Measurements from ENCODE around the gene KIF1A. TPM values are rescaled to one million over a fixed set of nuclear protein-coding genes. Genes with fewer than 3 reads are reported as not detected.
A peak's percentile ranks its signal among the peaks of the same experiment; 100 is the strongest.

KIF1A gene
- total and polyA plus RNA-seq, 4 experiments from 2014 or later, result not detected

GRCh38 chr2:240818293-240819125 lies 1.5 kb downstream of the KIF1A start:
- Histone ChIP-seq H3K27ac (ENCODE audit: low read depth, low read length) (no peak overlapping the region), H3K36me3 (ENCODE audit: insufficient read depth, low read length) (no peaks in the 10 kb centered on the region), H3K4me1 (ENCODE audit: insufficient read depth, low read length) (peaks cover 8% of the 10 kb centered on the region), H3K27me3 (ENCODE audit: insufficient read depth, low read length) (peaks cover 19% of the 10 kb centered on the region), H3K4me3 (ENCODE audit: low read length in 2 of 2) (no peak overlapping the region), H3K9me3 (ENCODE audit: control insufficient read depth in 1 of 2, low read length in 2 of 2) (no peaks in the 10 kb centered on the region)
- ChIA-PET CTCF (ENCODE audit: partially characterized antibody) (no interaction called here), POLR2A (ENCODE audit: partially characterized antibody) (no interaction called here)
- peaks cover 0 to 12% (median 8%) of the 10 kb centered on the region in 8 donors for H3K9me3 Mint-ChIP-seq
- H3K27me3 Mint-ChIP-seq, result peaks cover 30 to 38% of the 10 kb centered on the region in 2 donors
- no peak overlapping the region for H3K27ac Mint-ChIP-seq
- no peak for DNase-seq
- peak overlapping the region in 5 of 8 donors; percentile 9 to 74 (median 63) for H3K4me3 Mint-ChIP-seq
- intact Hi-C loops (cut with micrococcal nuclease), result no loop called here
- H3K36me3 Mint-ChIP-seq, result peaks cover 0 to 7% of the 10 kb centered on the region in 2 donors
- H3K4me1 Mint-ChIP-seq, result peaks cover 7 to 16% (median 9%) of the 10 kb centered on the region in 4 donors

GRCh38 chr2:240817496-240818292 lies 2.3 kb downstream of the KIF1A start:
- Mint-ChIP-seq H3K9me3 (peaks cover 0 to 9% (median 5%) of the 10 kb centered on the region in 8 donors), H3K4me3 (peak overlapping the region in 1 of 8 donors; percentile 15), H3K4me1 (peaks cover 7 to 16% (median 9%) of the 10 kb centered on the region in 4 donors), H3K27me3 (peaks cover 24 to 31% of the 10 kb centered on the region in 2 donors), H3K36me3 (peaks cover 0 to 7% of the 10 kb centered on the region in 2 donors), H3K27ac (no peak overlapping the region)
- peaks cover 8% of the 10 kb centered on the region for H3K4me1 ChIP-seq (ENCODE audit: insufficient read depth, low read length)
- peaks cover 12% of the 10 kb centered on the region for H3K27me3 ChIP-seq (ENCODE audit: insufficient read depth, low read length)
- intact Hi-C loops (cut with micrococcal nuclease), result no loop called here
- CTCF ChIA-PET (ENCODE audit: partially characterized antibody), result no interaction called here
- no peak overlapping the region for H3K27ac ChIP-seq (ENCODE audit: low read depth, low read length)
- no peak overlapping the region for H3K4me3 ChIP-seq (ENCODE audit: low read length in 2 of 2)
- no peaks in the 10 kb centered on the region for H3K36me3 ChIP-seq (ENCODE audit: insufficient read depth, low read length)
- POLR2A ChIA-PET (ENCODE audit: partially characterized antibody), result no interaction called here
- no peak for DNase-seq
- no peaks in the 10 kb centered on the region for H3K9me3 ChIP-seq (ENCODE audit: control insufficient read depth in 1 of 2, low read length in 2 of 2)

- Mint-ChIP-seq H3K4me3 (no peak overlapping the region), H3K4me1 (peaks cover 6 to 12% (median 9%) of the 10 kb centered on the region in 4 donors), H3K27ac (no peak overlapping the region), H3K27me3 (peaks cover 17 to 23% of the 10 kb centered on the region in 2 donors), H3K36me3 (peaks cover 0 to 7% of the 10 kb centered on the region in 2 donors), H3K9me3 (peaks cover 0 to 12% (median 5%) of the 10 kb centered on the region in 8 donors)
- no peaks in the 10 kb centered on the region for H3K36me3 ChIP-seq (ENCODE audit: insufficient read depth, low read length)
- H3K27ac ChIP-seq (ENCODE audit: low read depth, low read length), result no peak overlapping the region
- intact Hi-C loops (cut with micrococcal nuclease), result no loop called here
- H3K4me3 ChIP-seq (ENCODE audit: low read length in 2 of 2), result no peak overlapping the region
- ChIA-PET CTCF (ENCODE audit: partially characterized antibody) (no interaction called here), POLR2A (ENCODE audit: partially characterized antibody) (no interaction called here)
- no peaks in the 10 kb centered on the region for H3K9me3 ChIP-seq (ENCODE audit: control insufficient read depth in 1 of 2, low read length in 2 of 2)
- peaks cover 8% of the 10 kb centered on the region for H3K27me3 ChIP-seq (ENCODE audit: insufficient read depth, low read length)
- peaks cover 8% of the 10 kb centered on the region for H3K4me1 ChIP-seq (ENCODE audit: insufficient read depth, low read length)
- DNase-seq, result peak in 1 of 5 donors; percentile 38
These were observed 3.2 kb downstream of the KIF1A start for GRCh38 chr2:240816584-240817495.

GRCh38 chr2:240815761-240816583 lies 4.0 kb downstream of the KIF1A start:
- Histone ChIP-seq H3K4me1 (ENCODE audit: insufficient read depth, low read length) (peaks cover 3% of the 10 kb centered on the region), H3K27ac (ENCODE audit: low read depth, low read length) (no peak overlapping the region), H3K36me3 (ENCODE audit: insufficient read depth, low read length) (no peaks in the 10 kb centered on the region), H3K4me3 (ENCODE audit: low read length in 2 of 2) (no peak overlapping the region), H3K9me3 (ENCODE audit: control insufficient read depth in 1 of 2, low read length in 2 of 2) (no peaks in the 10 kb centered on the region), H3K27me3 (ENCODE audit: insufficient read depth, low read length) (peaks cover 2% of the 10 kb centered on the region)
- Mint-ChIP-seq H3K36me3 (peaks cover 0 to 7% of the 10 kb centered on the region in 2 donors), H3K27me3 (peaks cover 12 to 18% of the 10 kb centered on the region in 2 donors), H3K9me3 (peaks cover 0 to 12% (median 5%) of the 10 kb centered on the region in 8 donors), H3K4me3 (peak overlapping the region in 2 of 8 donors; percentile 4 to 31), H3K27ac (no peak overlapping the region), H3K4me1 (peaks cover 2 to 6% (median 3%) of the 10 kb centered on the region in 4 donors)
- CTCF ChIA-PET (ENCODE audit: partially characterized antibody), result no interaction called here
- intact Hi-C loops (cut with micrococcal nuclease), result no loop called here
- DNase-seq, result no peak
- POLR2A ChIA-PET (ENCODE audit: partially characterized antibody), result no interaction called here

DNA sequence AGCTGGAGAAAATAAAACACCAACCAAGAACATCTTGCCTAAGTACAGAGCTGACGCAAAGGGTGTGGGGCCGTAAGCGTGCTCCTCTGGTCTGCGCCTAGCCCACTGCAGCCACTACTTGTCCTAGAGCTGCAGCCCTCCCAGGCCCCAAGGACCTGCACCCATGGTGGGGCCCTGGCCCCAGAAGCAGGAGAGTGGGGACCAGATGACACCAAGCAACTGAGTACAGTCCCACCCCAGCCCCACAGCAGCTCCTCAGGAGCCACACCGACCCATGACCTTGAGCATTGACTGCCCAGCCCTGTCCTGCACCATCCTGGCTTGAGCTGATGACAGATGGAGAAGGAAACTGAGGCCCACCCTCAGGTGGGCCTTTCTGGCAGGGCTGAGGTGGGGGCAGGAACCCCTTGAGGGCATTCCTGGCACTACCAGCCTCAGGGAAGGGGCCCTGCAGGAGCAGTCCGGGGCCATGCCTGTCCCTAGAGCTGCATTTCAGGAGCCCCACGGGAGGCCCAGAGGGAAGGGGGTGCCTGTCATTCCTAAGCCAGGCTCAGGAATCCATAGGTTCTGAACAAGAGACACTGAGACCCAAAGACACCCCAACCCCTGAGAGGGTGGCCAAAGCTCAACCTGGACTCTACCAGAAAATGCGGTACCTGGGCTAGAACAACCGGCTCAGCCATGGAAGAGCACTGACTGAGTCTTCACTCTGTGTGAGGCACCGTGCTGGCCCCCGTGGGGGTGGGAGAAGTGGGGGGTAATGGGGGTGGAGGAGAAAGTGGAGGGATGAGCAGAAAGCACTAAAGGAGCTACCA lies 4.9 kb downstream of the KIF1A start:
- peaks cover 0 to 7% of the 10 kb centered on the region in 2 donors for H3K36me3 Mint-ChIP-seq
- ChIA-PET POLR2A (ENCODE audit: partially characterized antibody) (no interaction called here), CTCF (ENCODE audit: partially characterized antibody) (no interaction called here)
- Histone ChIP-seq H3K4me1 (ENCODE audit: insufficient read depth, low read length) (no peaks in the 10 kb centered on the region), H3K9me3 (ENCODE audit: control insufficient read depth in 1 of 2, low read length in 2 of 2) (no peaks in the 10 kb centered on the region), H3K4me3 (ENCODE audit: low read length in 2 of 2) (no peak overlapping the region), H3K27me3 (ENCODE audit: insufficient read depth, low read length) (no peaks in the 10 kb centered on the region), H3K36me3 (ENCODE audit: insufficient read depth, low read length) (no peaks in the 10 kb centered on the region), H3K27ac (ENCODE audit: low read depth, low read length) (no peak overlapping the region)
- no peak for DNase-seq
- peaks cover 12 to 16% of the 10 kb centered on the region in 2 donors for H3K27me3 Mint-ChIP-seq
- peaks cover 0 to 12% (median 5%) of the 10 kb centered on the region in 8 donors for H3K9me3 Mint-ChIP-seq
- no peak overlapping the region for H3K27ac Mint-ChIP-seq
- intact Hi-C loops (cut with micrococcal nuclease), result no loop called here
- H3K4me1 Mint-ChIP-seq, result peaks cover 0 to 6% (median 2%) of the 10 kb centered on the region in 4 donors
- no peak overlapping the region for H3K4me3 Mint-ChIP-seq

GRCh38 chr2:240814280-240814679 lies 5.7 kb downstream of the KIF1A start:
- intact Hi-C loops (cut with micrococcal nuclease), result no loop called here
- ChIA-PET CTCF (ENCODE audit: partially characterized antibody) (no interaction called here), POLR2A (ENCODE audit: partially characterized antibody) (no interaction called here)
- Mint-ChIP-seq H3K27ac (no peak overlapping the region), H3K4me1 (peaks cover 0 to 6% (median 2%) of the 10 kb centered on the region in 4 donors), H3K4me3 (no peak overlapping the region), H3K36me3 (peaks cover 0 to 7% of the 10 kb centered on the region in 2 donors), H3K27me3 (peaks cover 12 to 16% of the 10 kb centered on the region in 2 donors), H3K9me3 (peaks cover 0 to 12% (median 5%) of the 10 kb centered on the region in 8 donors)
- Histone ChIP-seq H3K36me3 (ENCODE audit: insufficient read depth, low read length) (no peaks in the 10 kb centered on the region), H3K4me3 (ENCODE audit: low read length in 2 of 2) (no peak overlapping the region), H3K9me3 (ENCODE audit: control insufficient read depth in 1 of 2, low read length in 2 of 2) (no peaks in the 10 kb centered on the region), H3K27ac (ENCODE audit: low read depth, low read length) (no peak overlapping the region), H3K4me1 (ENCODE audit: insufficient read depth, low read length) (no peaks in the 10 kb centered on the region), H3K27me3 (ENCODE audit: insufficient read depth, low read length) (no peaks in the 10 kb centered on the region)
- no peak for DNase-seq
